GM12892 (cell line): ENCODE measurements around the gene VAMP2.

ENCODE experiments used
- DNase-seq: peaks from one replicate; pipeline ENCODE4 v3.0.0; 2011; ENCODE audit not compliant: insufficient read length
- FAIRE-seq: peaks from 2 replicates; lab custom pipeline; 2011; peaks lifted over from hg19 to GRCh38; lab: Jason Lieb, UNC
- POLR2A ChIP-seq: IDR thresholded peaks from 2 replicates; pipeline ENCODE4 v1.6.1; 2011; ENCODE audit warnings: low read depth, low read length, control low read depth
- POLR2AphosphoS5 ChIP-seq: IDR thresholded peaks from 2 replicates; pipeline ENCODE4 v1.6.1; 2011; ENCODE audit warnings: low read depth, low read length, control low read depth
- TAF1 ChIP-seq: IDR thresholded peaks from 2 replicates; pipeline ENCODE4 v1.6.1; 2011; ENCODE audit warnings: low read depth, mild to moderate bottlenecking, control low read depth, low read length, borderline replicate concordance

The VAMP2 gene

DNA sequence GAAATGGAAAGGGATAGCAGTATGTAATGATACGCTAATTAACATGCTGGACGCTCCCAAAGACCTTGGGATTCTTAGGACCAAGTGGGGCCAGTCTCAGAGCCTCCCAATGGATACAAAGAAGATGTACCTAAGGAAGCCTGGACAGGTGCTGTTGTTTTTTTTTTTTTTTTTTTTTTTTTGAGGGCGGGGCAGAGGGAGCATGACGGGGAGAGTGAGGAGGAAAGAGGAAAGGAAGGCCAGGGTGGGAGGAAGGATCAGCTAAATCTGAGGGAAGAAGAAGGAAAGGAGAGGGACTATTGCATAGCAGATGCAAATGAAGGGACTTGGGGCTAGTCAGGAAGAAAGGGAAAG lies 2.5 kb downstream of the VAMP2 start:
- FAIRE-seq (no peak), DNase-seq (no peak)
- TF ChIP-seq POLR2AphosphoS5 (no peak), TAF1 (no peak), POLR2A (no peak)

GRCh38 chr17:8159459-8160223 lies 3.1 kb downstream of the VAMP2 start:
- TF ChIP-seq POLR2A: no peak
- no peak for TF ChIP-seq POLR2AphosphoS5
- no peak for TF ChIP-seq TAF1
- FAIRE-seq: no peak
- no peak for DNase-seq

DNA sequence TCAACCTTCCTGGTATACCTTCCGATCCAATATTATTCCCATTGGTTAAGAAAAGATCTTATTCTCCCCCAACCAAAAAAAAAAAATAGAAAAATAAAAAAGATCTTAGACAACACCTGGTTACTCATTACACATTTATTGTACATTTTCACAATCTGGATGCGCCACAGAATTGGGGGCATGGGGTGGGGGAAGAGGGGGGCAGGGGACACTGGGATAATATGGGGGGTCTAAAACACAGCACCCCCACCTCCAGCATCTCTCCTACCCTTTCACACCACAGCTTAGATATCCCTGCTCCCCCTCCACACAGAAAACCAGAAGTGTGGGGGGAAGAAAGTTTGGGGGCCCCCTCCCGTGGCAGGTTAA lies 3.7 kb downstream of the VAMP2 start:
- FAIRE-seq (no peak), DNase-seq (no peak)
- no peak for TF ChIP-seq POLR2A
- TF ChIP-seq POLR2AphosphoS5: no peak
- no peak for TF ChIP-seq TAF1

DNA sequence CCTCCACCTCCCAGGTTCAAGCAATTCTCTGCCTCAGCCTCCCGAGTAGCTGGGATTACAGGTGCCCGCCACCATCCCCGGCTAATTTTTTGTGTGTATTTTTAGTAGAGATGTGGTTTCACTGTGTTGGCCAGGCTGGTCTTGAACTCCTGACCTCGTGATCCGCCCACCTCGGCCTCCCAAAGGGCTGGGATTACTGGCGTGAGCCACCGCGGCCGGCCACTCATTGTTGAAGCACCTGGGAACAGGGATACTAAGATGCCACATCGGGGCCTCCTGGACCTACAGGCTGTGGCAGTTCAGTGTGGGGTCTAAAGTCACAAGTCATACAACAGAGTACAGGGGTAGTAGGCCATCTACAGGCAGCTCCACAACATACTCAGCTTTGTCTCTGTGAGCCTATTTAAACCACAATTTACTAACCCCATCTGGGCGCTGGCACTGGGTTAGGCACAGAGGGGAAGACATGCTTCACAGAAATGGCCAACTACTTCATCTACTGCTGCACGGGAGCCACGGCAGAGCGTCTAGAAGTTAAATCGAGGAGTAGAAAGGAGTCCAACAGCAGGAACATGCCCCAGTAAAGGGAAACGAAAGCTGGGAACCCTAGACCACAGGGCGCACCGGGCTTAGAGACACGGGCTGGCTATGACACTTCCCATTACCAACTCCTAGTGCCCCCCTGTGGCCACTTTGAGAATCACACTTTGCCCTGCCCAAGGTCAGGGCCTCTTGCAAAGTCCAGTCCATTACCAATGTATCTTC lies 4.3 kb downstream of the VAMP2 start:
- peak; percentile 74 for DNase-seq
- FAIRE-seq: peak; percentile 89
- peak; percentile 44 for TF ChIP-seq POLR2A
- no peak for TF ChIP-seq TAF1

DNA sequence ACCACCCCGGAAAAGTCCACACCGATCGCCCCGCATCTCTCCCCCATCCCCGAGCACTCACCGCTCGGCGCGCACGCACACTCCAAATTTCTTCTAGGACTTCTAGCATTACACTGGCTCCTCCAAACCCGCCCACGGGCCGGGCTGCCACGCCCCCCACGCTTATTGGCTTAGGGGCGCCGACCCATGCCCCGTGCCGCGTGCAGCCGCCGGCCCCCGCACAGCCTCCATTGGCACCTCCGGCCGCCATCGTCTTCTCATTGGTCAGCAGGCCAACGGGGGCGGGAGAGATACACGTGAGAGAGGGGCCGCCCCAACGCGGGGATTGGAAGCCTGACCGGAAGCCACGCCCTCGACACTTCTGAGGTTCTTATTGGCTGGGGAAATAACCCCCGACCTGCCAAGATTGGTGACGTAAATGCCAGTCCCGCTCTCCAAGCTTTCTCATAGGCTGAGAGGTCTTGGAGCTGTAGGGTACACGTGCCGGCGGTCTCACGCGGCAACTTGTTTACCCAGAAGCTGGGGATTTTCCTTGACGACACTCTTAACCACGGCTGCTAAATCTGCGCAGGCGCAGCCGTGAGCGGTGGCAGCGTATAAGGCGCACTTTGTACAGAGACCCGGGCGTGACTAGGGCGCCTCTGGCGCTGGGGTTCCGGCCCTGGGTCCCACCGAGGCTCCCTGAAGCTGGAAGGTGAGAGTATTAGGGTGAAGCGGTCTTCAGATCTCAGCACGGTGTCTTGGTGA lies 6.3 kb downstream of the VAMP2 start:
- FAIRE-seq (peak; percentile 99), DNase-seq (peak; percentile 96)
- TF ChIP-seq POLR2A: peak; percentile 80
- peak; percentile 67 for TF ChIP-seq TAF1
- TF ChIP-seq POLR2AphosphoS5: peak; percentile 58

DNA sequence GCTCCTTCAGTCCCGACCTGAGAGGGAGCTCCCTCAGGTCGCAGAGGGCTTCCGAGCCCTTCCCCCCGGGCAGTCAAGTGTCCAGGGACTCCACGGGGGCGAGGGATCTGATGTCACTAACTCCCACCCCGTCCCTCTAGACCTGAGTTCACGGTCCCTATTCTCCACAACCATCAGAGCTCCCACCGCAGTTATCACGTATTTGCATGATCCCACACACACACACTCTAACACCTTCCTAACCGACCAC lies 6.8 kb downstream of the VAMP2 start:
- DNase-seq (no peak), FAIRE-seq (peak; percentile 30)
- TF ChIP-seq TAF1: no peak
- no peak for TF ChIP-seq POLR2A
- no peak for TF ChIP-seq POLR2AphosphoS5

GRCh38 chr17:8155231-8155995 lies 7.3 kb downstream of the VAMP2 start:
- DNase-seq (no peak), FAIRE-seq (no peak)
- no peak for TF ChIP-seq POLR2AphosphoS5
- no peak for TF ChIP-seq TAF1
- no peak for TF ChIP-seq POLR2A

GRCh38 chr17:8154608-8155155 lies 8.1 kb downstream of the VAMP2 start:
- FAIRE-seq: no peak
- no peak for DNase-seq
- TF ChIP-seq TAF1: no peak
- TF ChIP-seq POLR2A: no peak
- no peak for TF ChIP-seq POLR2AphosphoS5

DNA sequence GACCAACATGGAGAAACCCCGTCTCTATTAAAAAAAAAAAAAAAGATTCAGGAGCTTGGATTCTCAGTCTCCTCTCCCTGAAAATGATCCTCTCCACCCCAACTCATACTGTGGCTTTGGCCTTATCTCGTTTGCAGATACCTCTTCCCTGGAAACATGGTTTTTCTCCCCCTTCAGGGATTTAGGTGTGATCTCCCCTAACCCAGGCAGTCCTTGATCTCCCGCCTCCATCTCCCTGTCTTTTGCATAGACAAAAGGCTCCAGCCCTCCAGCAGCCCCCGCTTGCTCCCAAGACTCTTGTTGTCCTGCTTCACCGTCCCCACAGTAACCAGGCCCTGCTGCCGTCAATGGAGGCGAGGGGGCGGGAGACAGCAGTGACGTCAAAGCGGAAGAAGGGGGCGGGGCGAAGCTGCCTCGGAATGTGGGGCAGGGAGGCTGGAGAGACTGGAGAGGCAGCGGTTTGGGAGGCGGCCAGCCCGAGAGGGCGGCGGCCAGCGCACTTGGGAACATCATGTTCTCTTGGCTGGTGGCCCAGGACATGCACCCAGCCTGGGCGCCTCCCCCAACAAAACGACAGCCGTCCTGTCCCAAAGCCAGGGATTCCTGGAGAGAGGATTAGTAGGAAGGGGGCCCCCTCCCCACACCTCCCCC lies 8.7 kb downstream of the VAMP2 start:
- no peak for TF ChIP-seq POLR2AphosphoS5
- TF ChIP-seq POLR2A: no peak
- TF ChIP-seq TAF1: no peak
- no peak for DNase-seq
- peak; percentile 89 for FAIRE-seq

DNA sequence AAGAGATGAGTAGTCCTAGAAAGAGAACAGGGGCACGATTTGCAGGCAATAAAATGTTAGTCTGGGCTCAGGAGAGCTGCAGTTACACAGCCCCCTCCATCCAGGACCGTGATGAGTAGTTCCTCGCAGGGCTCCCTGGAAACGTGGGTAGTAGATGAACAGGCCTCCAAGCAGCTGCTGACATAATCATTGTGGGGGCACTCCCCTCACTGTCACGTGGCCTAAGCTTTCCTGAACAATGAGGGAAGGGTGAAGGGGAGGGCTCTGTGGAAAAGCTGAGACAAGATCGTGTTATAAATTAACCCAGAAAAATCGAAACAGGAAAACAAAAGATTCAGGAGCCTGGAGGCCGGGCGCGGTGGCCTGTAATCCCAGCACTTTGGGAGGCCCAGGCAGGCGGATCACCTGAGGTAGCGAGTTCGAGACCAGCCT lies 9.2 kb downstream of the VAMP2 start:
- DNase-seq: no peak

More for the DNA sequence above, 9.2 kb downstream of the VAMP2 start:
- no peak for FAIRE-seq
- TF ChIP-seq TAF1 (no peak), POLR2AphosphoS5 (no peak), POLR2A (no peak)
